IPS-20b (cell line): ENCODE results near the gene PRPF19.
A peak's percentile ranks its signal among the peaks of the same experiment; 100 is the strongest.

Experiments
- H3K27ac ChIP-seq: one replicate; pipeline ENCODE4 v1.5.1; 2013; ENCODE audit warnings: low read length
- H3K27me3 ChIP-seq: 2 replicates; pipeline ENCODE4 v1.6.1; 2013; ENCODE audit warnings: mild to moderate bottlenecking, low read length, inconsistent platforms; ENCODE audit not compliant: insufficient read depth
- H3K36me3 ChIP-seq: 2 replicates; pipeline ENCODE4 v1.6.1; 2013; ENCODE audit warnings: low read depth, mild to moderate bottlenecking, inconsistent platforms, low read length, moderate library complexity; ENCODE audit not compliant: insufficient read depth
- H3K4me1 ChIP-seq: 2 replicates; pipeline ENCODE4 v1.6.1; 2013; ENCODE audit warnings: mild to moderate bottlenecking, control low read depth, inconsistent platforms, low read length, moderate library complexity; ENCODE audit not compliant: insufficient read depth
- H3K4me3 ChIP-seq: 2 replicates; pipeline ENCODE4 v1.5.1; 2013; ENCODE audit warnings: mild to moderate bottlenecking, low read length, inconsistent platforms
- H3K9ac ChIP-seq: 2 replicates; pipeline ENCODE4 v1.6.1; 2013; ENCODE audit warnings: low read depth, mild to moderate bottlenecking, inconsistent platforms, low read length, moderate library complexity
- H3K9me3 ChIP-seq: 2 replicates; pipeline ENCODE4 v1.6.1; 2013; ENCODE audit warnings: mild to moderate bottlenecking, low read depth, low read length, inconsistent platforms; ENCODE audit not compliant: insufficient read depth

PRPF19 gene

GRCh38 chr11:60849641-60850520 lies 56.5 kb downstream of the PRPF19 start:
- no peak overlapping the region for H3K4me3 ChIP-seq
- peaks cover 56% of the 10 kb centered on the region for H3K36me3 ChIP-seq
- H3K27ac ChIP-seq, result no peak overlapping the region
- H3K9me3 ChIP-seq, result no peaks in the 10 kb centered on the region
- peaks cover 6% of the 10 kb centered on the region for H3K4me1 ChIP-seq
- peaks cover 35% of the 10 kb centered on the region for H3K27me3 ChIP-seq
- no peak overlapping the region for H3K9ac ChIP-seq

DNA sequence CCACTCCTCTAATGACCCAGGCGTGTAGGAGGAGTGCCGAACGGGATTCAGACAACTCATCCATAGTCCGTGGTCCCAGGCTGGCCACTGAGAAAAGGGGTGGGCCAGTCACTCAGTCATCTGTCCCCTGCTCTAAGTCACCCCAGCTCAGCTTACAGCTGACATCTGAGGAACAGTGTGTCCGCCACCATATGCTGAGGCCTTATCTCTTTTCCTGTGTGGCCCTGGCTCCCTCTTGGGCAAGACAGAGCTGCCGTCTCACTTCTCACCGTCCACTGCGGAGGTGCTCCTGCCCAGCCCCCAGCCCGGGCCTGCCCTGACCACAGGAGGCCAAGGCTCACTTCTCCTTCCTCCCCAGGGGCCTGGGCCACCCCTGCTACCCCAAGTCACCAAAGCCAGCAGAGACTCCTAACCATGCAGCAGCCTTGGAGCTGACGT lies 57.7 kb downstream of the PRPF19 start:
- Histone ChIP-seq H3K4me1 (peaks cover 8% of the 10 kb centered on the region), H3K27ac (no peak overlapping the region), H3K4me3 (no peak overlapping the region), H3K9me3 (no peaks in the 10 kb centered on the region), H3K27me3 (peaks cover 23% of the 10 kb centered on the region), H3K9ac (no peak overlapping the region), H3K36me3 (peaks cover 62% of the 10 kb centered on the region)

GRCh38 chr11:60847896-60848295 lies 58.5 kb downstream of the PRPF19 start:
- no peak overlapping the region for H3K9ac ChIP-seq
- H3K9me3 ChIP-seq, result no peaks in the 10 kb centered on the region
- H3K27ac ChIP-seq, result no peak overlapping the region
- H3K27me3 ChIP-seq, result peaks cover 15% of the 10 kb centered on the region
- H3K4me3 ChIP-seq, result no peak overlapping the region
- H3K4me1 ChIP-seq, result peaks cover 14% of the 10 kb centered on the region
- peaks cover 62% of the 10 kb centered on the region for H3K36me3 ChIP-seq

- Histone ChIP-seq H3K36me3 (peaks cover 62% of the 10 kb centered on the region), H3K9me3 (no peaks in the 10 kb centered on the region), H3K27ac (no peak overlapping the region), H3K4me1 (peaks cover 14% of the 10 kb centered on the region), H3K9ac (no peak overlapping the region), H3K27me3 (peaks cover 11% of the 10 kb centered on the region; the same call in 1 of the 2 replicates), H3K4me3 (no peak overlapping the region)
These were observed 59.1 kb downstream of the PRPF19 start for GRCh38 chr11:60847281-60847680.

DNA sequence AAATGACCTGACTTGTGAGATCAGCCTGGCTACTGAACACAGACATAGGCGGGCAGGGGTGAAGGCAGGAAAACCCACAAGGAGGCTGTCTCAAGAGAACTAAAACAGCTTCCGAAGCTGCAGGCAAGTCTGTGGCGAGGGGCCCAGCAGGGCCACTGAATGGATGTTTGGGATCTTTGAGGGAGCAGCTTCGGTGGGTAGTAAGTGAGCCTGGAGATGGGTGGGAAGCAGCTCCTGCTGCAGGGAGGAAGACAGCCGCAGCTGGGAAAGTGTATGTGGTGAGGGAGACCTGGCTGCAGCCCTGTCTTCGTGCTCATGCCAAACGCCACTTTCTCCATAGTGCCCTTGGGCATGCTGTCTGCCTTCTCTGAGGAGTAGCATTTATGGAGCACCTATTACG lies 61.0 kb downstream of the PRPF19 start:
- Histone ChIP-seq H3K4me1 (peaks cover 14% of the 10 kb centered on the region), H3K36me3 (peaks cover 46% of the 10 kb centered on the region), H3K9me3 (no peaks in the 10 kb centered on the region), H3K9ac (0 out of 2 replicates have a peak overlapping the region, but pooled peaks have one; percentile 8), H3K4me3 (peak overlapping the region; percentile 97; the same call in 1 of the 2 replicates), H3K27ac (no peak overlapping the region), H3K27me3 (no peaks in the 10 kb centered on the region)

GRCh38 chr11:60844870-60845221 lies 61.5 kb downstream of the PRPF19 start:
- H3K27ac ChIP-seq, result no peak overlapping the region
- no peaks in the 10 kb centered on the region for H3K27me3 ChIP-seq
- no peaks in the 10 kb centered on the region for H3K9me3 ChIP-seq
- 0 out of 2 replicates have a peak overlapping the region, but pooled peaks have one; percentile 8 for H3K9ac ChIP-seq
- peaks cover 41% of the 10 kb centered on the region for H3K36me3 ChIP-seq
- H3K4me1 ChIP-seq, result peaks cover 14% of the 10 kb centered on the region
- H3K4me3 ChIP-seq, result peak overlapping the region; percentile 97

DNA sequence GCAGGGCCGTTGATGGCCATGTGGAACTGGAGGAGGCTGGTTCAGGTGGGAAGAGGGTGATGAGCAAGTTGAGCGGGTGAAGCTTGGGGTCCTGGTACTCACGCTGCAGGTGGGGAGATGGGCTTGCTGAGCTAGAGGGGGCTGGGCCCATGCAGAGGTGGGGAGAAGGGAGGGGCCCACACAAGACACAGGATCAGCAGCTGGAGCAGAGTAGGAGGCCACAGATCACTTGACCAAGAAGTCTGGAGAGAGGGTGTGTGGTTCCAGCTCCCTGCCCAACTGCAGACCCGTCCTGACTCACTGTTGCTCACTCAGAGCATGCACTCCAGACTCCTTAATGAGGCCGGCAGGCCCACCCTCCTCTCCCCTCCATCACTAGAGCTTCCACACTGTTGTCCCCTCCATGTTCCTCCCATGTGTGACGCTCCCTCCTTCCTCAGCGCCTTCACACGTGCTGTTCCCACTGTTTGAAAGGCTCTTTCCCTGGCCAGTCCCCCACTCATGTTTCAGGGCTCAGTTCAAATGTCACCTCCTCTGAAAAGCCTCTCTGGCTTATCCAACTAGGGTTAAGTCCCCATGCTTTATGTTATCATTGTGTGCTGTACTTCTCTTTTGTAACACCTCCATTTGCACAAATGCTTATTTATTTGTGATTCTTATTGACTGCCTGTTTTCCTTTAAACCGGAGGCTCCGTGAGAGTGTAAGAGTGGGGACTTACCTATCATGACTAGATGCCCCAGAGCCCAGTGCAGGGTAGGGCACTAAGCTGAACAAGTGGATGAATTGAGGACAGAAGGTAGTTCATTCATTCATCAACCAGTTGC lies 62.1 kb downstream of the PRPF19 start:
- H3K9me3 ChIP-seq, result no peaks in the 10 kb centered on the region

GRCh38 chr11:60842668-60843600 lies 63.5 kb downstream of the PRPF19 start:
- no peaks in the 10 kb centered on the region for H3K27me3 ChIP-seq
- H3K27ac ChIP-seq, result peak overlapping the region; percentile 1
- peaks cover 22% of the 10 kb centered on the region; the same call in 1 of the 2 replicates for H3K36me3 ChIP-seq
- H3K4me3 ChIP-seq, result peak overlapping the region; percentile 97
- H3K9ac ChIP-seq, result peak overlapping the region; percentile 88
- no peaks in the 10 kb centered on the region for H3K9me3 ChIP-seq
- H3K4me1 ChIP-seq, result peaks cover 14% of the 10 kb centered on the region

More for the DNA sequence above, 62.1 kb downstream of the PRPF19 start:
- Histone ChIP-seq H3K4me1 (peaks cover 14% of the 10 kb centered on the region), H3K27ac (no peak overlapping the region), H3K36me3 (peaks cover 35% of the 10 kb centered on the region), H3K4me3 (peak overlapping the region; percentile 97), H3K27me3 (no peaks in the 10 kb centered on the region), H3K9ac (peak overlapping the region; percentile 88)

GRCh38 chr11:60841797-60842667 lies 64.4 kb downstream of the PRPF19 start, which contains the start of gene CCDC86:
Gene CCDC86 (plus strand): TSS chr11:60842113. CDS start chr11:60842125, 12 bp downstream.
- Histone ChIP-seq H3K9ac (peak within 1 kb of the TSS; percentile 88), H3K4me3 (peak within 1 kb of the TSS; percentile 97), H3K27me3 (no peaks in the 10 kb centered on the region), H3K36me3 (peaks cover 14% of the 10 kb centered on the region; the same call in 1 of the 2 replicates), H3K27ac (peak within 1 kb of the TSS; percentile 59), H3K4me1 (peaks cover 14% of the 10 kb centered on the region), H3K9me3 (no peaks in the 10 kb centered on the region)
